ENCODE data around the gene SNRPD1.
"Not testable (repeated sequence)": the region's sequence is repeated elsewhere in the genome, so short reads cannot be mapped to it uniquely, and the experiment has no call there.

The SNRPD1 gene

GRCh38 chr18:21669736-21670285 is 57.7 kb downstream of the SNRPD1 start:
- Histone ChIP-seq H3K4me3 (ENCODE audit: insufficient read depth, low read depth, low read length, poor library complexity, severe bottlenecking) (no peak overlapping the region), H3K4me1 (ENCODE audit: control insufficient read depth, insufficient read depth, low read length, poor library complexity, severe bottlenecking) (no peaks in the 10 kb centered on the region), H3K27ac (ENCODE audit: insufficient read depth, low read length, poor library complexity, severe bottlenecking) (no peak overlapping the region), H3K9me3 (ENCODE audit: control insufficient read depth, low read length) (no peaks in the 10 kb centered on the region), H3K36me3 (ENCODE audit: control insufficient read depth, insufficient read depth, low read length) (peaks cover 7% of the 10 kb centered on the region), H3K27me3 (replicated peaks; ENCODE audit: control insufficient read depth, insufficient read depth, low read length, poor library complexity, severe bottlenecking) (no peaks in the 10 kb centered on the region)
- no peak for DNase-seq

GRCh38 chr18:21672521-21673267 is 60.6 kb downstream of the SNRPD1 start:
- peaks cover 10% of the 10 kb centered on the region for H3K36me3 ChIP-seq (ENCODE audit: control insufficient read depth, insufficient read depth, low read length)
- no peaks in the 10 kb centered on the region for H3K4me1 ChIP-seq (ENCODE audit: control insufficient read depth, insufficient read depth, low read length, poor library complexity, severe bottlenecking)
- H3K27me3 ChIP-seq (replicated peaks; ENCODE audit: control insufficient read depth, insufficient read depth, low read length, poor library complexity, severe bottlenecking): no peaks in the 10 kb centered on the region
- no peaks in the 10 kb centered on the region for H3K9me3 ChIP-seq (ENCODE audit: control insufficient read depth, low read length)
- no peak overlapping the region for H3K4me3 ChIP-seq (ENCODE audit: insufficient read depth, low read depth, low read length, poor library complexity, severe bottlenecking)
- no peak for DNase-seq
- H3K27ac ChIP-seq (ENCODE audit: insufficient read depth, low read length, poor library complexity, severe bottlenecking): no peak overlapping the region

GRCh38 chr18:21675354-21675753 is 63.2 kb downstream of the SNRPD1 start:
- not testable (repeated sequence) for H3K4me3 ChIP-seq (ENCODE audit: insufficient read depth, low read depth, low read length, poor library complexity, severe bottlenecking); H3K27me3 ChIP-seq (replicated peaks; ENCODE audit: control insufficient read depth, insufficient read depth, low read length, poor library complexity, severe bottlenecking); H3K27ac ChIP-seq (ENCODE audit: insufficient read depth, low read length, poor library complexity, severe bottlenecking); DNase-seq; H3K36me3 ChIP-seq (ENCODE audit: control insufficient read depth, insufficient read depth, low read length); H3K4me1 ChIP-seq (ENCODE audit: control insufficient read depth, insufficient read depth, low read length, poor library complexity, severe bottlenecking); H3K9me3 ChIP-seq (ENCODE audit: control insufficient read depth, low read length)

GRCh38 chr18:21678859-21679258 is 66.7 kb downstream of the SNRPD1 start:
- Histone ChIP-seq H3K4me3 (ENCODE audit: insufficient read depth, low read depth, low read length, poor library complexity, severe bottlenecking) (no peak overlapping the region), H3K27me3 (replicated peaks; ENCODE audit: control insufficient read depth, insufficient read depth, low read length, poor library complexity, severe bottlenecking) (no peaks in the 10 kb centered on the region), H3K36me3 (ENCODE audit: control insufficient read depth, insufficient read depth, low read length) (peaks cover 6% of the 10 kb centered on the region), H3K4me1 (ENCODE audit: control insufficient read depth, insufficient read depth, low read length, poor library complexity, severe bottlenecking) (no peaks in the 10 kb centered on the region), H3K27ac (ENCODE audit: insufficient read depth, low read length, poor library complexity, severe bottlenecking) (no peak overlapping the region), H3K9me3 (ENCODE audit: control insufficient read depth, low read length) (no peaks in the 10 kb centered on the region)
- DNase-seq: no peak

GRCh38 chr18:21680161-21680560 is 68.0 kb downstream of the SNRPD1 start:
- no peaks in the 10 kb centered on the region for H3K9me3 ChIP-seq (ENCODE audit: control insufficient read depth, low read length)
- H3K36me3 ChIP-seq (ENCODE audit: control insufficient read depth, insufficient read depth, low read length): peaks cover 6% of the 10 kb centered on the region
- no peak for DNase-seq
- no peaks in the 10 kb centered on the region for H3K4me1 ChIP-seq (ENCODE audit: control insufficient read depth, insufficient read depth, low read length, poor library complexity, severe bottlenecking)
- H3K4me3 ChIP-seq (ENCODE audit: insufficient read depth, low read depth, low read length, poor library complexity, severe bottlenecking): no peak overlapping the region
- no peak overlapping the region for H3K27ac ChIP-seq (ENCODE audit: insufficient read depth, low read length, poor library complexity, severe bottlenecking)
- H3K27me3 ChIP-seq (replicated peaks; ENCODE audit: control insufficient read depth, insufficient read depth, low read length, poor library complexity, severe bottlenecking): no peaks in the 10 kb centered on the region

DNA sequence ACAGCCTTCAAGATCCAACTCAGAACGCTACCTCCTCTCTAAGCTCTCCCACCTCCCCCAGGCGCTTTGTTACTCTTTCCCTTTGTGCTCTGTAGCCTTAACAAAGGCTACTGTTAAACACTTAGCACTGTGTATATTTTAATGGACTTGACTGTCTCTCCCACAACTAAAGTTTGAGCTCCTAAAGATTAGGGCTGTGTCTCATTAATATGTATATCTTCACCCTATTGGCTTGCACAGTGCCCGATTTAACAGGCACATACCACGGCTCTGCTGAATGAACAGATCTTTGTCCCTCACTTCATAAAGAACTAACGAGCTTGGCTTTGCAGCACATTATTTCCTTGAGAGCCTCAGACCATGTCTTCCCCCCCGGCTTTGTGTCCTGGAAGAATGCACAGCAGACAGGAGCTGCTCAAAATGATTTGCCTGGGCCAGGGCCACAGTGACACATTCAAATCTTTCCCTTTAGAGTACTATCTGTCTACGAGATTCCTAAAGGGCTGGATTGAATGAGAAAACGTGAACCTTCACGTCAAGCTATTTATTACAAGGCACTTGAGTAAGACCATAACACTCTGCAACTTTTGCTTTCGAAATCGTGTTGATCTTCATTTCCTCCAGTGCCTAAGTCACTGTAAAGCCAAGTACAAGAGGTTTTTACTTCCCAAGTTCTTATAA is 70.4 kb downstream of the SNRPD1 start:
- Histone ChIP-seq H3K27me3 (replicated peaks; ENCODE audit: control insufficient read depth, insufficient read depth, low read length, poor library complexity, severe bottlenecking) (no peaks in the 10 kb centered on the region), H3K4me1 (ENCODE audit: control insufficient read depth, insufficient read depth, low read length, poor library complexity, severe bottlenecking) (peaks cover 4% of the 10 kb centered on the region), H3K9me3 (ENCODE audit: control insufficient read depth, low read length) (no peaks in the 10 kb centered on the region), H3K4me3 (ENCODE audit: insufficient read depth, low read depth, low read length, poor library complexity, severe bottlenecking) (peak overlapping the region; percentile 50), H3K27ac (ENCODE audit: insufficient read depth, low read length, poor library complexity, severe bottlenecking) (peak overlapping the region; percentile 61), H3K36me3 (ENCODE audit: control insufficient read depth, insufficient read depth, low read length) (peaks cover 3% of the 10 kb centered on the region)
- no peak for DNase-seq

Data from effector memory CD4-positive, alpha-beta T cell (primary cell).